ENCODE data around the gene DHX30.

GRCh38 chr3:47781685-47782445 lies 21.1 kb upstream of the DHX30 start, which contains the start of gene SMARCC1:
- TF ChIP-seq CTCF (conservative IDR thresholded peaks at IDR 0.05; ENCODE audit: low read depth, low read length) = no peak
- TF ChIP-seq EZH2 (IDR thresholded peaks at IDR 0.05; ENCODE audit: borderline replicate concordance, low read depth, low read length, poor library complexity, severe bottlenecking) = no peak
